CD4-positive, alpha-beta T cell treated with Interleukin-21 for 1 hour (primary cell): ENCODE measurements around the gene DLD.
"Not testable (repeated sequence)": the region's sequence is repeated elsewhere in the genome, so short reads cannot be mapped to it uniquely, and the experiment has no call there.

Source experiments
- DNase-seq: peaks from one replicate; pipeline ENCODE4 v3.0.0-alpha.2; 2020

DLD gene

GRCh38 chr7:107917763-107918651 is 27.0 kb downstream of the DLD start:
- no peak for DNase-seq

DNA sequence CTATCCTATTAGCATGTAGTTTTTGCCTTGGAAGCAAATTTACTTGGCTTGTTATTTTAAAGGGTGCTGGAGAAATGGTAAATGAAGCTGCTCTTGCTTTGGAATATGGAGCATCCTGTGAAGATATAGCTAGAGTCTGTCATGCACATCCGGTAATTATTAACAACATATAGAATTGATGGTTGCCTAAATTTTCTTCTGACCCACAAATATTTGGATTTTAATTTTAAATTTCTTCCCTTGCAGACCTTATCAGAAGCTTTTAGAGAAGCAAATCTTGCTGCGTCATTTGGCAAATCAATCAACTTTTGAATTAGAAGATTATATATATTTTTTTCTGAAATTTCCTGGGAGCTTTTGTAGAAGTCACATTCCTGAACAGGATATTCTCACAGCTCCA is 28.0 kb downstream of the DLD start:
- no peak for DNase-seq

DNA sequence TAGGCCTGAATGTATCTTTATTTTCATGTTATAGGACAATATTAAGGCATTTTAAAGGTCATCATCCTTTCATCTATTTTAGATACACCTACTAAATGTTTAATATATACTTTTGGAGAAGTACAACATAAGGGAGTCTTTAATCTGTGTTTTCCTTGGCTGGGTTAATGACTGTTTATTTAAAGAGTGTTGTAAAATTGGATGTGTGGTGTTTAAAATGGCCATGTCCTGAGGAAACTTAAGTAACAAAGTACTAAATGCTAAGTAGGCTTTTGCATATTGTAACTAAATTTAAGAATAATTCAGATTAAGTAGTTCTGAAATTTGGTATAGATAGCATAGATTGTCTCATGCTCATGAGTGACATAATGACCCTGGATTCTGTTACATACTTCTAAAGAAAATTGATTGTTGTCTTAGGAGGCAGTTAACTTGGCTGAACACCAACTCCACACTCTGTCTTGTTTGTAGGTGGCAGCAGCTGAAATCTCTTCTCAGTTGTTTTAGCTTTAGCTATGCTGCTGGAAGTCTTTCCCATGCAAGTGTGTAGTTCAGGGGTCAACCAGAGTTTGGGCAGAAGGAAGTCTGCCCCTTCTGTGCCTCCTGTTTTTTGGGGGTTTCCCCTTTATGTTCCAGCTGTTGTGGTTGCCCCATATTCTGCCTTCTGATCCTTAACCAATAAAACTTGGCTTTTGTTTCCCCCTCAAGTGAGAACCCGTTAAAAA is 29.2 kb downstream of the DLD start:
- DNase-seq: peak; percentile 1

DNA sequence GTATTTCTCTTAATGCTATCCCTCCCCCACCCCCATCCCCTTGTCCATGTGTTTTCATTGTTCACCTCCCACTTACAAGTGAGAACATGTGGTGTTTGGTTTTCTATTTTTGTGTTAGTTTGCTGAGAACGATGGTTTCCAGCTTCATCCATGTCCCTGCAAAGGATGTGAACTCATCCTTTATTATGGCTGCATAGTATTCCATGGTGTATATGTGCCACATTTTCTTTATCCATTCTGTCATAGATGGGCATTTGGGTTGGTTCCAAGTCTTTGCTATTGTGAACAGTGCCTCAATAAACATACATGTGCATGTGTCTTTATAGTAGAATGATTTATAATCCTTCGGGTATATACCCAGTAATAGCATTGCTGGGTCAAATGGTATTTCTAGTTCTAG is 30.8 kb downstream of the DLD start:
- not testable (repeated sequence) for DNase-seq

DNA sequence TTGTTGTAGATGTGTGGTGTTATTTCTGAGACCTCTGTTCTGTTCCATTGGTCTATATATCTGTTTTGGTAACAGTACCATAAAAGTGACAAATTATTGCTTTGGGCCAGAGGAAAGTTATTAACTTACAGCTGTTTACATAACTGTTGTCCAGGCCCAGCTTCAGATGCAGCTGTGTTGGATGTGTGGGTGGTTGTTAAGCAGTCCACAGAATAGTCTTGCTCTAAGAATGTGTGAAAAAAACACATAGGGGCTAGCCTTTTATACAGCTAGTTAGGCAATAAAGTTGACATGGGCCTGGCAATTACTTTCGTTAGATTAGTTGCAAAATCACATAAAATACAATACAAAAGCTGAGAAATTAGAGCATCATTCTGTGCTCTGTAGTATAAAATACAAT is 31.9 kb downstream of the DLD start:
- DNase-seq: no peak

DNA sequence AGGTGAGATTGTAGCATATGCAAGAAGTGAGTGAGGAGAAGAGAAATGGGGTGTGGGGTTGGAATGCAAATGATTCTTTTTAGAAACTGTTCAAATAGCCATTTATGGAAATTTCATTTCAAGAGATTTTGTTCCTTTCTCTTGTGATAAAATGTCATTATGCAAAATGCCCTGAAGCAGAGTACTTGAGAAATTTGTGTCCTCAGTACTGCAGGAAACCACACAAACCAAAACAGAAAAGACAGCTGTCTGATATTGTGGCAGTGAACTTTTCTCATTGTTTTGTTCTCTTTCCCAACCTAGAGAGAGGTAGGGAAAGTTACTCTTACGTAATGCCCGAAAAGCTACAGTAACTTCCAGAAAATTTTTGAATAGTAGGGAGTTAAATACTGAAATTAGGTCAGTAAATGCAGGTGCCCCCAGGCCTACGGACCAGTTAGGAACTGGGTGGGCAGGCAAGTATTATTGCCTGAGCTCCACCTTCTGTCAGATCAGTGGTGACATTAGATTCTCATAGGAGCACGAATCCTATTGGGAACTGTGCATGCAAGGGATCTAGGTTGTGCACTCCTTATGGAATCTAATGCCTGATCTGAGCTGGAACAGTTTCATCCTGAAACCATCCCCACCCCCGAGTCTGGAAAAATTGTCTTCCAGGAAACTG is 34.0 kb downstream of the DLD start:
- DNase-seq: peak; percentile 6

DNA sequence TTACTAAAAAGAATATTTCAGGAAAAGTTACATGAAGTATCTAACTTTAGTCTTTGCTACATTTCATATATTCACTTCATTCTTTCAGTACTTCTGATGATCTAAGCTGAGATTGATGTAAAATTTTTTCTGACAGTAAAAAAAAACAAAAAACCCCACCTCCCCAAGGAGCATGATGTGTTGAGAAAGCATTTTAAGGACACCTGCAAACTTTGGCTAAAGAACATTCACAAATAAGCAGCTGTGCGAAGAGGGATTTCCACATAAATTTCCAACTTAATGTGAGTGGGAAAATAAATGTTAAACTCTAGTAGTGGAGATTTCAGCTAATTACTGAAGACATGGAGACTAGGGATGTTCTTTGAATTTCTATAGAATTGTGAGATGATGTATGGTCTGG is 35.5 kb downstream of the DLD start:
- DNase-seq: no peak

DNA sequence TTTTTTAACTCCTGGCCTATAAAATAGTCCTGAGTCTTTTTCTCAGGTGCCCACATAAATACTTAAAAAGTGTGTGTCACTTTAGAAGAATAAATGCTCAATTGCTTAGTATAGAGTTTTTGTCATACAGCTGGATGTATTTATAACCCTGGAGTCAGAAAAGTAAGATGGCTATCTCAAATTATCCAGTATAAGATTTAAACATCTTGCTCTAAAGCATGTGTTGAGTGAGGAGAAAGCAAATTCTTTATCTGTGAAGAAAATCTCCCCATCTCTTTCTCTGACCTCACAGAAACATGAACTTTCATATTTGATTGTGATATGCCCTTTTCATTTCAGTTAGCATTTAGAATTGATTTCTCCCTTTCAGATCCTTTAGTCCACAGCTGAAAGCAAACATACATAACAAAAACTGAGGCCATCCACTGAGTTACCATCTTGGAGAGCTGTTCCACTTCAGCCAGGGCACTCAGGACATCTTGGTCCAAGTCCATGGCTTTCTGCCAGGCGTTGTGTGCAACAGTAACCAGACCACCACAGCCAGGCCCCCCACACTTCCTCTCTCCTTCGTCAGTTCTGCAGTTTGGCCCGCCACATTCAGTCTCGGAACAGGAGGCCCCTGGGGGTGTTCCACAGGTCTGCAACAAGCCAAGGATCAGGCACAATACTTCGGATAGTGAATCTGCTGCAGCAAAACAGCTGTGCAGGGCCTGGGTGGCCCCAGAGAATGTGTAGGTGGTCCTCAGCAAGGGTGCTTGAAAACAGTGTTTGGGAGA is 40.9 kb downstream of the DLD start:
- no peak for DNase-seq

DNA sequence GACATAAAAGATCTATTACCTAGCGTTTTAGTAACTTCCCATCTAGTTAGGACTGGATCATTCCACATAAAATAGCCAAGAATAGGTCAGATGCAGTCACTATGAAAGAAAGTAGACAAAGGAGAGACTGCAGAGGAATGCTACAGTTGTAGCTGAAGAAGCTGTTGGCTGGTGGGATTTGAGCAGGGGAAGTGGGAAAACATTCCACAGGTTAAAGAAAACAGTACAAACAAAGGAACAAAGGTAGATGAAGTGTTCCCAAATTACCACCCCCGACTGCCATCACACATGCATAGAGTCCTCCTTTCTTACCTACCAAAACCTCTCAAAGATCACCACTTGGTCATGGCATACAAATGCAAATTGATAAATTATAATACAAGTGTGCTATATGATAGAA is 41.8 kb downstream of the DLD start:
- no peak for DNase-seq

GRCh38 chr7:107933386-107934013 is 42.5 kb downstream of the DLD start:
- DNase-seq: no peak

GRCh38 chr7:107934991-107935770 is 44.2 kb downstream of the DLD start:
- no peak for DNase-seq

- no peak for DNase-seq
Measured at GRCh38 chr7:107936312-107936711, 45.3 kb downstream of the DLD start.

DNA sequence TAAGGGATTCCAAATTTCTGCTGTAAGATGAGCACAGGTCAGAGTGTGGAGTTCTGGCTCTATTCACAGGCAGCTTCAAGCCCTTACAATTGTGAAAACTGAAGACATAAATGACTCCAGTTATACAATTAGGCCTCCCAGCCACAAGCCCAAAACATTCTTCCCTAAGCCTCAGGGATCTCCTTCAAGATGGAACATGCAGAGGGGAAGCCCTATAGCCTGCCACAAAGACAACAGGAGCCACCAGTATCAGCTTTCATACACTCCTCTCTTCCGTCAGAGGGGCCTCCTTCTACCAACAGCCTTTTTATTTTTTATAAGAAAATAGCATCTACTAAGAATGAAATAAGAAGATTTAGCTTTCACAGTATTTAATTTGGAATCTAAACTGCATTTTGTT is 46.5 kb downstream of the DLD start:
- DNase-seq: no peak

DNA sequence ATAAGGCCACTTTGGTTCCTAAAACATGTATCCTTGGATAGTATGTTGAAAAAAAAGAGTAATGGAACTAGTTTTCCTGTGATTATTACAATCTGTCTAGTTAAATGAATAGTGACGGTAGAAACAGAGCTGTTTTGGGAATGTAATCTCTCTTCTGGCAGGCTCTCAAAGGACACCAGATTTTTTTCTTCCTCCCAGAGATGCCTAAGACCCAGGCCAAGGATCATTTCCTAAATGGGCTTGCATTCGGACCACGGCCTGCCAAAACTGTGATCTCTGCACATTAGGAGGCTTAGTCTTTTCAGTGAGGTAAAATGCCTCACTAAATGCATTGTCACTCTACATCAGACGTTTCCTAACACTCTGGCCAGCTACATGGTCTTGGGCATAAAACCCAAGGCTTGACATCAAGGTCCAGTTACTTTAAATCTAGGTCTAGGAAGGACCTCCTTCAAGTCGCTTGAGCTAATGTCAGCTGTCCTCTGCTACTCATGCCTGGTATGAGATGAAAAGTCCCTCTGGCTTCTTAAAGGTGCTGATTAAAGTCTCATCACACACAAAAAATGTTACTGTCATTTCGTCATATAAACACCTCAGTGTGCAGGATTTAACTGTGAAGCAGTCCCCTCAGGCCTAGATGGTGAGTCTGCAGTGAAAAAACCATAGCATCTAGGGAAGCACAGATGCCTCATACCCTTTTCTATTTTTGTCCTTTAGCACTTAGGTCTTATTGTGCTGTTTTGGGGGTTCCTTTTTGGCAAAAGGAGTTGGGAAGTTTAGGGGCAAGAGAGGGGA is 47.7 kb downstream of the DLD start:
- DNase-seq: no peak

GRCh38 chr7:107939573-107940489 is 48.8 kb downstream of the DLD start:
- no peak for DNase-seq

- no peak for DNase-seq
Measured at GRCh38 chr7:107940951-107941350, 50.0 kb downstream of the DLD start.

DNA sequence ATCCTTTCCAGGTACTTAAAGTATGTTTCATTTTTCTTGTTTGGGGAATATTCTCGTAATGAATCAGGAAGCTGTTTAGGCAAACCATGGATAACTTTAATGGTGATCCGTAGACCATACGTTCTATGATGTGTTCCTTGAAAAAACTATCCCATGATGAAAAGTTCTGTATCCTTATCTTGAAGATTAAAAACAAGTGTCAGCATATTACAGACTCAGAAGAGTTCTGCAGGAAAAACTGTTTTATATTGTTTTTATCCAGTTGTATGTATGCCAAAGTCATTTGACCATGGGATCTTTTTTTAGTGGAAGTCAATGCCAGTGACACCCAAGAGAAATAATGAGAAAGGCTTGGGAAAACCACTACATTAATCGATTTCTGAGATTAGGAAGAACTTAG is 52.0 kb downstream of the DLD start:
- no peak for DNase-seq

DNA sequence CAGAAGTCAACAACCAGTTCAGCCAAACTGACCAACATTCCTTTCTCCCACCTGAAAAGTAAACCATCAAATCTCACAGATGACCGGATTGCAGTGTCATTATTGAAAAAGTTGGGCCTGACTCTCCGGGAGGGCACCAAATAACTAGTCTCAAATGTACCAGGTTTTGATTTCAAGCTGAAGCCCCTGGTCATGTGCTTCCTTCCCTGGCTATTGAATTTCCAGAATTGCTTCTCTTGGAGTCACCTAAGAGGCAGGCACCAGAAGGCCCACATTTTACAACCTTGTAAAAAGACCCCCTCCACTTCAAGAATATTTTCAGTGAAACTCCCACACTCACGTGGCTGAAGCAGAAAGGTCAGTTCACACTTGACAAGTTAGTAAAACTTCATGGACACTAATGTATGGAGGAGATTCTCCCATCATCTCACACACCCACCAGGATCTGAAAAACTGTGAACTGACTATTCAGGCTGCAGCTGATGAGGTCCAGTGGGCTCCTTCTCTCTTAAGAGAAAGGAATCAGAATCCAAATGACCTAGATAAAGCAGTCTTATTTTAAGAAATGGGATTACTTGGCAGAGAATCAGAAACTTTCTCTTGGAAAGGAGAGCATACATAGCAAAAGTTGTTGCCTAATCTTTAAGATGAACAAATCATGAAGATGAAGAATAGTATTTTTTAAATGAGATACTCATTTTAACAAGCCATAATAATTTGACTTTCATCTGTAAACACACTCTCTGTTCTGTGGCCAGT is 53.6 kb downstream of the DLD start:
- DNase-seq: no peak

GRCh38 chr7:107945332-107945731 is 54.3 kb downstream of the DLD start:
- DNase-seq: no peak
